Gastroesophageal sphincter (tissue), 3 donors: Measurements from ENCODE around the gene TMEM170A.

Experiments used
- EP300 ChIP-seq: sonication (generic); formaldehyde crosslinking; IDR thresholded peaks from one replicate; pipeline ENCODE4 v1.6.1; 2017; ENCODE audit warnings: antibody characterized with exemption, mild to moderate bottlenecking
- POLR2A ChIP-seq, 2 donors: fragments of 450-650 bp; IDR thresholded peaks; one replicate each; pipeline ENCODE4 v1.6.1; 2017; ENCODE audit warnings: antibody characterized with exemption in 2 of 2, mild to moderate bottlenecking in 2 of 2, moderate library complexity in 1 of 2
- POLR2AphosphoS5 ChIP-seq: sonication (generic); formaldehyde crosslinking; IDR thresholded peaks from one replicate; pipeline ENCODE4 v1.6.1; 2017; ENCODE audit warnings: antibody characterized with exemption
- TF ChIP-seq, protein P1 (sequence below), 4 experiments: fragments of 200-600 bp in 2 of 4; fragments of 450-650 bp in 2 of 4; sonication (generic) in 1 of 4; IDR thresholded peaks; one replicate each; pipeline ENCODE4 v1.5.1; 2017 to 2019; ENCODE audit warnings: antibody characterized with exemption in 4 of 4, mild to moderate bottlenecking in 2 of 4, moderate library complexity in 2 of 4

GRCh38 chr16:75406943-75407342, 57.5 kb downstream of the TMEM170A start:
- TF ChIP-seq POLR2A (IDR thresholded peaks at IDR 0.05), result no peak
- TF ChIP-seq, protein P1, sequence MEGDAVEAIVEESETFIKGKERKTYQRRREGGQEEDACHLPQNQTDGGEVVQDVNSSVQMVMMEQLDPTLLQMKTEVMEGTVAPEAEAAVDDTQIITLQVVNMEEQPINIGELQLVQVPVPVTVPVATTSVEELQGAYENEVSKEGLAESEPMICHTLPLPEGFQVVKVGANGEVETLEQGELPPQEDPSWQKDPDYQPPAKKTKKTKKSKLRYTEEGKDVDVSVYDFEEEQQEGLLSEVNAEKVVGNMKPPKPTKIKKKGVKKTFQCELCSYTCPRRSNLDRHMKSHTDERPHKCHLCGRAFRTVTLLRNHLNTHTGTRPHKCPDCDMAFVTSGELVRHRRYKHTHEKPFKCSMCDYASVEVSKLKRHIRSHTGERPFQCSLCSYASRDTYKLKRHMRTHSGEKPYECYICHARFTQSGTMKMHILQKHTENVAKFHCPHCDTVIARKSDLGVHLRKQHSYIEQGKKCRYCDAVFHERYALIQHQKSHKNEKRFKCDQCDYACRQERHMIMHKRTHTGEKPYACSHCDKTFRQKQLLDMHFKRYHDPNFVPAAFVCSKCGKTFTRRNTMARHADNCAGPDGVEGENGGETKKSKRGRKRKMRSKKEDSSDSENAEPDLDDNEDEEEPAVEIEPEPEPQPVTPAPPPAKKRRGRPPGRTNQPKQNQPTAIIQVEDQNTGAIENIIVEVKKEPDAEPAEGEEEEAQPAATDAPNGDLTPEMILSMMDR (IDR thresholded peaks at IDR 0.05), result no peak
- TF ChIP-seq POLR2AphosphoS5, result no peak
- TF ChIP-seq EP300, result no peak
